Astrocyte (in vitro differentiated cells and primary cell): ENCODE data around the gene GSKIP.

Experiments used
- EZH2 ChIP-seq: IDR thresholded peaks from 2 replicates; pipeline ENCODE4 v1.6.1; 2012; ENCODE audit warnings: mild to moderate bottlenecking, low read length, inconsistent platforms; ENCODE audit not compliant: insufficient read depth
- TF ChIP-seq, protein P1 (sequence below): IDR thresholded peaks from 2 replicates; pipeline ENCODE4 v1.5.1; 2011; ENCODE audit warnings: low read depth, mild to moderate bottlenecking, inconsistent platforms, low read length, moderate library complexity; ENCODE audit not compliant: insufficient read depth

- TF ChIP-seq, protein P1, sequence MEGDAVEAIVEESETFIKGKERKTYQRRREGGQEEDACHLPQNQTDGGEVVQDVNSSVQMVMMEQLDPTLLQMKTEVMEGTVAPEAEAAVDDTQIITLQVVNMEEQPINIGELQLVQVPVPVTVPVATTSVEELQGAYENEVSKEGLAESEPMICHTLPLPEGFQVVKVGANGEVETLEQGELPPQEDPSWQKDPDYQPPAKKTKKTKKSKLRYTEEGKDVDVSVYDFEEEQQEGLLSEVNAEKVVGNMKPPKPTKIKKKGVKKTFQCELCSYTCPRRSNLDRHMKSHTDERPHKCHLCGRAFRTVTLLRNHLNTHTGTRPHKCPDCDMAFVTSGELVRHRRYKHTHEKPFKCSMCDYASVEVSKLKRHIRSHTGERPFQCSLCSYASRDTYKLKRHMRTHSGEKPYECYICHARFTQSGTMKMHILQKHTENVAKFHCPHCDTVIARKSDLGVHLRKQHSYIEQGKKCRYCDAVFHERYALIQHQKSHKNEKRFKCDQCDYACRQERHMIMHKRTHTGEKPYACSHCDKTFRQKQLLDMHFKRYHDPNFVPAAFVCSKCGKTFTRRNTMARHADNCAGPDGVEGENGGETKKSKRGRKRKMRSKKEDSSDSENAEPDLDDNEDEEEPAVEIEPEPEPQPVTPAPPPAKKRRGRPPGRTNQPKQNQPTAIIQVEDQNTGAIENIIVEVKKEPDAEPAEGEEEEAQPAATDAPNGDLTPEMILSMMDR = no peak
- TF ChIP-seq EZH2 = no peak
Measured at GRCh38 chr14:96416292-96416691, 53.0 kb downstream of the GSKIP start.
